Prostate gland (tissue), 2 donors: ENCODE data around the gene SPARC. TPM values are rescaled to one million over a fixed set of nuclear protein-coding genes. Genes with fewer than 3 reads are reported as not detected.

Experiments
- DNase-seq: peaks from one replicate; pipeline ENCODE4 v3.0.0-alpha.2; 2019; ENCODE audit warnings: low spot score
- H3K27ac ChIP-seq, 2 donors: fragments of 200-600 bp; sonication (generic); 2 replicates each; pipeline ENCODE4 v1.5.1; 2017 to 2019
- H3K27me3 ChIP-seq: fragments of 200-600 bp; sonication (generic); replicated peaks from 2 replicates; pipeline ENCODE4 v1.5.1; 2019; ENCODE audit not compliant: insufficient read depth
- H3K36me3 ChIP-seq, 2 donors: fragments of 200-600 bp; sonication (generic); 1 replicate in 1 of 2; 2 replicates in 1 of 2; pipeline versions ENCODE4 v1.5.1 to v1.8.1; 2017 to 2019
- H3K4me1 ChIP-seq: fragments of 200-600 bp; sonication (generic); replicated peaks from 2 replicates; pipeline ENCODE4 v1.5.1; 2019
- H3K4me3 ChIP-seq, 2 donors: fragments of 200-600 bp; sonication (generic); 2 replicates each; pipeline ENCODE4 v1.5.1; 2017 to 2019
- H3K9me3 ChIP-seq: fragments of 200-600 bp; sonication (generic); 2 replicates; pipeline ENCODE4 v1.5.1; 2017
- POLR2A ChIP-seq: fragments of 450-650 bp; IDR thresholded peaks from one replicate; pipeline ENCODE4 v1.6.1; 2016; ENCODE audit warnings: antibody characterized with exemption, mild to moderate bottlenecking
- POLR2AphosphoS5 ChIP-seq: sonication (generic); formaldehyde crosslinking; IDR thresholded peaks from one replicate; pipeline ENCODE4 v1.6.1; 2017; ENCODE audit warnings: antibody characterized with exemption
- WGBS: methylation state at CpG from one replicate; pipeline ENCODE4 v1.1.5; 2018; 5-methylcytosine and 5-hydroxymethylcytosine counted together
- intact Hi-C: fragments of 100-400 bp; cut with DNase I; formaldehyde crosslinking; loops from one replicate; pipeline ENCODE4 v1.14.2; 2022
- total RNA-seq, 2 donors: library from RNA; depleted of rRNA; stranded (reverse); fragments of >200 nt; gene quantifications; one replicate each; pipeline ENCODE4 v1.1.0, GENCODE V29; 2016
- TF ChIP-seq, protein P1 (sequence below), 4 experiments: fragments of 200-600 bp in 2 of 4; fragments of 450-650 bp in 2 of 4; sonication (generic) in 2 of 4; IDR thresholded peaks; 1 replicate in 3 of 4; 2 replicates in 1 of 4; pipeline ENCODE4 v1.5.1; 2016 to 2019; ENCODE audit warnings: antibody characterized with exemption in 4 of 4, mild to moderate bottlenecking in 2 of 4, moderate library complexity in 2 of 4

The SPARC gene
- total RNA-seq, 2 donors from 2014 or later: 101 to 2,249 TPM

DNA sequence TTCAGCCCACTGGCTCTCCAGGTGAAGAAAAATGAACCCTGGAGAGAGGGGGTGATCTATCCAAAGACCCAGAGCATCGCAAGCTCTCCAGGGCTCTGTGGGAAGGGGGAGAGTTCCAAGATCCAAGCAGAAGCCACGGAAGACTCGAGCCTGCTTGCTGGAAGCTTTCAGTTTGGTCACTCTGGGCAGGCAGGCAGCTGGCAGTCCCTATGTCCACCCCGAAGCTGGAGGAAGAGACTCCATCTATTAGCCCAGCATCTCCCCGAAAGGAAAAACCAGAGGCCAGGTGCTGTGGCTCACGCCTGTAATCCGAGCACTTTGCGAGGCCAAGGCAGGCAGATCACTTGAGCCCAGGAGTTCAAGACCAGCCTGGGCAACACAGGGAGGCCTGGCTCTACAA, 10.7 kb upstream of the SPARC start:
- TF ChIP-seq, protein P1, sequence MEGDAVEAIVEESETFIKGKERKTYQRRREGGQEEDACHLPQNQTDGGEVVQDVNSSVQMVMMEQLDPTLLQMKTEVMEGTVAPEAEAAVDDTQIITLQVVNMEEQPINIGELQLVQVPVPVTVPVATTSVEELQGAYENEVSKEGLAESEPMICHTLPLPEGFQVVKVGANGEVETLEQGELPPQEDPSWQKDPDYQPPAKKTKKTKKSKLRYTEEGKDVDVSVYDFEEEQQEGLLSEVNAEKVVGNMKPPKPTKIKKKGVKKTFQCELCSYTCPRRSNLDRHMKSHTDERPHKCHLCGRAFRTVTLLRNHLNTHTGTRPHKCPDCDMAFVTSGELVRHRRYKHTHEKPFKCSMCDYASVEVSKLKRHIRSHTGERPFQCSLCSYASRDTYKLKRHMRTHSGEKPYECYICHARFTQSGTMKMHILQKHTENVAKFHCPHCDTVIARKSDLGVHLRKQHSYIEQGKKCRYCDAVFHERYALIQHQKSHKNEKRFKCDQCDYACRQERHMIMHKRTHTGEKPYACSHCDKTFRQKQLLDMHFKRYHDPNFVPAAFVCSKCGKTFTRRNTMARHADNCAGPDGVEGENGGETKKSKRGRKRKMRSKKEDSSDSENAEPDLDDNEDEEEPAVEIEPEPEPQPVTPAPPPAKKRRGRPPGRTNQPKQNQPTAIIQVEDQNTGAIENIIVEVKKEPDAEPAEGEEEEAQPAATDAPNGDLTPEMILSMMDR (IDR thresholded peaks at IDR 0.05): no peak
- TF ChIP-seq POLR2AphosphoS5 (no peak), POLR2A (no peak)

DNA sequence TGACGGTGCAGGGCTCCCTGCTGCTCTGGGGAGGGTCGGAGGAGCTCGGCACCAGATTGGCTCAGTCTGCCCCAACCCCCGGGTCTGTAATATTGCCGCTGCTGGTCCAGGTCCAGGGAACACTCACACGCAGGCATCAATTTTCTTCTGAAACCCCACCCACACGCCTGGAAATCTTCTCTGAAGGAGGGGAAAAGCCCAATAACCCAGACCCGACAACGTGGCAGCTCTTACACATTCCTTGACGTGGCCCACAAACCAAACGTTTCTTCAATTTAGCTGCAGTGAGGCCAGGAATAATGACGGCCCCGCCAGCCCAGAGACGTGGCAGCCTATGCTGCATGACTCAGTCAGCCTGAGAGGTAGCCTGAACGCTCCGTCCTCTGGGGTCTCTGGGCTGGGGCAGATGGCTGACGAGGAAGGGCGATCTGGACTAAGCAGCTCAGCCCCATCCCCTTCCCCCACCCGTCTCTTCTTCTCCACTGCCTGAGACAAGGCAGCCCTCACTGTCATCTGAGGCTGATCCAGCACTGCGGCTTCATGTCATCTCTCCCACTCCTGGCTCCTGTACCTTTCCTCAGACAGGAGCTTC, 9.9 kb upstream of the SPARC start:
- Histone ChIP-seq H3K27me3 (no peaks in the 10 kb centered on the region), H3K36me3 (no peaks in the 10 kb centered on the region), H3K9me3 (no peaks in the 10 kb centered on the region), H3K4me1 (no peaks in the 10 kb centered on the region), H3K27ac (peak overlapping the region; percentile 48 to 66), H3K4me3 (no peak overlapping the region)
- intact Hi-C loops: no loop called here
- WGBS: 24% methylated on average over 20 of the region's 20 CpGs
- TF ChIP-seq, protein P1 (IDR thresholded peaks at IDR 0.05): no peak
- TF ChIP-seq POLR2A: no peak
- TF ChIP-seq POLR2AphosphoS5: no peak
- no peak for DNase-seq

More for the DNA sequence above, 10.7 kb upstream of the SPARC start:
- DNase-seq: no peak
- H3K27ac ChIP-seq: peak overlapping the region; percentile 45 to 48
- no peaks in the 10 kb centered on the region for H3K9me3 ChIP-seq
- H3K4me3 ChIP-seq: no peak overlapping the region
- WGBS: 62% methylated on average over 8 of the region's 8 CpGs
- no peaks in the 10 kb centered on the region for H3K4me1 ChIP-seq
- H3K36me3 ChIP-seq: no peaks in the 10 kb centered on the region
- no peaks in the 10 kb centered on the region for H3K27me3 ChIP-seq
- intact Hi-C loops: no loop called here

DNA sequence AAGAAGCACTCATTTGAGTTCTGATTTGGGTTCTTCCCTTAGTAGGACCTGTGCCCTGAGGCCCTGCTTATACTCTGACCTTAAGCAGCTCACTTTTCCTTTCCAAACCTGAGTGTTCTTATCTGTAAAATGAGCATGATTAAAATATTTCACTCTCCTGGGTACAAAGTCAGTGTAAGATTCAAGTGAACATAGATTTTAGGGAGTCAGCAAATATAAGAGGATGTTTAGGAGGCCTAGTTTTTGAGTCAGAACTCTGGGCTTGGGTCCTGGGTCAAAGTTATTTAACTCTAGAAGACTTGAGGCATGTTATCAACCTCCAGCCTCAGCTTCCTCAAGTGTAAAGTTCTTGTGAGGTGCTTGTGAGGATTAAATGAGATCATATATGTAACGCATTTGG, 8.7 kb upstream of the SPARC start:
- Histone ChIP-seq H3K27ac (peak overlapping the region; percentile 48 to 66), H3K4me1 (no peaks in the 10 kb centered on the region)
- 95% methylated on average over 1 of the region's 1 CpG for WGBS

DNA sequence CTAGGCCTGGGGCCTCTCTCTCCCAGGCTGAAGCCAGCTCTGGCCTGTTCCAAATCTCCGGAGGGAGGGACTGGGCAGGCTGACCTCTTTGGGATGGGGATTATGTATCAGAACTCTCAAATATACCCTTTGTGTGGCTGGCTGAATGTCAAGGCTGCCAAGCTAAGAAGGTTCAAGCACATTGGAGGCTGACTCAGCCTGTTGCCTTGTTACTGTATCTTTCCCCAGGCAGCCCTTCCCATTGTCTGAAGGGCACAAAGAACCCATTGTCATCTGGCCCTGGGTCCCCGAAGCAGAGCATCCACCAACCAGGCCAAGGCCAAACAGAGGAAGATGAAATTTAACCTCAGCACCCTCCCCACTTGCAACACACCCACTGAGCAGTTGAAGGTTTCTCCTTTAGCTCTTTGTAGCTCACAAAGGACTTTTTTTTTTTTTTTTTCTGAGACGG, 7.3 kb upstream of the SPARC start:
- no peaks in the 10 kb centered on the region for H3K4me1 ChIP-seq
- DNase-seq: no peak
- H3K27me3 ChIP-seq: no peaks in the 10 kb centered on the region
- WGBS: 62% methylated on average over 3 of the region's 3 CpGs
- intact Hi-C loops: no loop called here
- no peak overlapping the region for H3K4me3 ChIP-seq
- no peaks in the 10 kb centered on the region for H3K9me3 ChIP-seq
- no peak for TF ChIP-seq POLR2AphosphoS5
- TF ChIP-seq, protein P1 (IDR thresholded peaks at IDR 0.05): no peak
- no peak for TF ChIP-seq POLR2A
- no peak overlapping the region for H3K27ac ChIP-seq
- no peaks in the 10 kb centered on the region for H3K36me3 ChIP-seq

More for the DNA sequence above, 8.7 kb upstream of the SPARC start:
- DNase-seq: no peak
- no peaks in the 10 kb centered on the region for H3K9me3 ChIP-seq
- TF ChIP-seq, protein P1 (IDR thresholded peaks at IDR 0.05): no peak
- TF ChIP-seq POLR2A (no peak), POLR2AphosphoS5 (no peak)
- no peak overlapping the region for H3K4me3 ChIP-seq
- no peaks in the 10 kb centered on the region for H3K36me3 ChIP-seq
- intact Hi-C loops: no loop called here
- H3K27me3 ChIP-seq: no peaks in the 10 kb centered on the region

- no peak overlapping the region for H3K4me3 ChIP-seq
- no peaks in the 10 kb centered on the region for H3K27me3 ChIP-seq
- TF ChIP-seq, protein P1 (IDR thresholded peaks at IDR 0.05): no peak
- no peak for TF ChIP-seq POLR2AphosphoS5
- TF ChIP-seq POLR2A: no peak
- no peaks in the 10 kb centered on the region for H3K4me1 ChIP-seq
- WGBS: 33% methylated on average over 3 of the region's 3 CpGs
- DNase-seq: no peak
- no peaks in the 10 kb centered on the region for H3K9me3 ChIP-seq
- no peaks in the 10 kb centered on the region for H3K36me3 ChIP-seq
- H3K27ac ChIP-seq: no peak overlapping the region
- intact Hi-C loops: no loop called here
These were observed 5.6 kb upstream of the SPARC start for GRCh38 chr5:151692312-151692711.
